Gastrocnemius medialis (tissue), 4 donors: ENCODE results near the gene ANTXR2.

Experiments used
- CTCF ChIP-seq, 5 experiments: fragments of 450-650 bp in 3 of 5; fragments of 200-600 bp in 2 of 5; sonication (generic) in 2 of 5; IDR thresholded peaks in 4 of 5; conservative IDR thresholded peaks in 1 of 5; 1 replicate in 4 of 5; 2 replicates in 1 of 5; pipeline ENCODE4 v1.5.1; 2016 to 2019; ENCODE audit warnings: antibody characterized with exemption in 5 of 5, mild to moderate bottlenecking in 3 of 5, moderate library complexity in 3 of 5
- POLR2A ChIP-seq, 2 donors: fragments of 450-650 bp; IDR thresholded peaks; one replicate each; pipeline ENCODE4 v1.6.1; 2017; ENCODE audit warnings: antibody characterized with exemption in 2 of 2, mild to moderate bottlenecking in 2 of 2, moderate library complexity in 2 of 2

GRCh38 chr4:80065601-80066000 is 7.4 kb downstream of the ANTXR2 start:
- no peak for TF ChIP-seq POLR2A (IDR thresholded peaks at IDR 0.05)
- TF ChIP-seq CTCF (IDR thresholded peaks at IDR 0.05 in 4 of 5, conservative IDR thresholded peaks at IDR 0.05 in 1 of 5) = no peak
